Head of caudate nucleus (tissue), 42 donors: Measurements from ENCODE around the gene RNF43.
A peak's percentile ranks its signal among the peaks of the same experiment; 100 is the strongest.

ENCODE experiments used
- DNase-seq, 42 donors: peaks; one replicate each; pipeline versions ENCODE4 v3.0.0 to v3.0.0-alpha.2; 2020 to 2021; ENCODE audit warnings: mixed read lengths in 7 of 42
- intact Hi-C: fragments of 100-400 bp; cut with DNase I; formaldehyde crosslinking; loops from one replicate; pipeline ENCODE4 v1.15.0; 2022

Gene RNF43

GRCh38 chr17:58385359-58385899, 31.9 kb downstream of the RNF43 start:
- peak in 1 of 42 donors; percentile 4 for DNase-seq
- intact Hi-C loops, result no loop called here

- no peak for DNase-seq
- intact Hi-C loops, result no loop called here
These were observed 32.4 kb downstream of the RNF43 start for GRCh38 chr17:58384897-58385296.

GRCh38 chr17:58383892-58384462, 33.4 kb downstream of the RNF43 start:
- peak in 1 of 42 donors; percentile 31 for DNase-seq
- intact Hi-C loops, result no loop called here

- DNase-seq, result peak in 1 of 42 donors; percentile 9
These were observed 34.5 kb downstream of the RNF43 start for GRCh38 chr17:58382872-58383242.

GRCh38 chr17:58382108-58382871, 35.0 kb downstream of the RNF43 start:
- peak in 1 of 42 donors; percentile 31 for DNase-seq
- intact Hi-C loops, result no loop called here

More at GRCh38 chr17:58382872-58383242, 34.5 kb downstream of the RNF43 start:
- intact Hi-C loops, result no loop called here

GRCh38 chr17:58381124-58382035, 36.0 kb downstream of the RNF43 start:
- intact Hi-C loops, result no loop called here
- DNase-seq, result peak in 14 of 42 donors; percentile 16 to 59 (median 32)

GRCh38 chr17:58380207-58381123, 36.9 kb downstream of the RNF43 start:
- peak in 1 of 42 donors; percentile 5 for DNase-seq
- intact Hi-C loops, result no loop called here

GRCh38 chr17:58379511-58379824, 37.9 kb downstream of the RNF43 start:
- intact Hi-C loops, result no loop called here
- DNase-seq, result no peak

GRCh38 chr17:58378733-58379510, 38.4 kb downstream of the RNF43 start:
- no peak for DNase-seq
- intact Hi-C loops, result no loop called here

- no peak for DNase-seq
- intact Hi-C loops, result no loop called here
These were observed 39.7 kb downstream of the RNF43 start for GRCh38 chr17:58377661-58378060.

GRCh38 chr17:58377093-58377601, 40.2 kb downstream of the RNF43 start:
- intact Hi-C loops, result no loop called here
- peak in 8 of 42 donors; percentile 8 to 49 (median 24) for DNase-seq

GRCh38 chr17:58376472-58377000, 40.8 kb downstream of the RNF43 start:
- intact Hi-C loops, result no loop called here

GRCh38 chr17:58375811-58376210, 41.5 kb downstream of the RNF43 start:
- intact Hi-C loops, result no loop called here
- no peak for DNase-seq

More at GRCh38 chr17:58376472-58377000, 40.8 kb downstream of the RNF43 start:
- DNase-seq, result no peak

- intact Hi-C loops, result no loop called here
- no peak for DNase-seq
These were observed 42.1 kb downstream of the RNF43 start for GRCh38 chr17:58375256-58375655.

- DNase-seq, result no peak
- intact Hi-C loops, result no loop called here
These were observed 43.4 kb downstream of the RNF43 start for GRCh38 chr17:58373923-58374322.

GRCh38 chr17:58373003-58373402, 44.3 kb downstream of the RNF43 start:
- DNase-seq, result no peak
- intact Hi-C loops, result no loop called here

- intact Hi-C loops, result no loop called here
- DNase-seq, result no peak
These were observed 45.9 kb downstream of the RNF43 start for GRCh38 chr17:58371300-58371950.
